GM12878 (cell line): ENCODE measurements around the gene POLR2F. TPM values are rescaled to one million over a fixed set of nuclear protein-coding genes. Genes with fewer than 3 reads are reported as not detected.

Experiments used
- ATAC-seq: fragments of 200-7000 bp; cut with Tn5 transposase; 3 replicates; pipeline ENCODE4 v1.9.1; 2020; ENCODE audit warnings: mild to moderate bottlenecking, moderate library complexity
- BruUV-seq: library from RNA; stranded (reverse); fragments of 400-500 nt; replicated peaks from 2 replicates; lab custom pipeline; 2021; lab: Mats Ljungman, UMichigan
- CTCF ChIA-PET: fragments of 300-600 bp; sonication (Branson Sonifier 250); formaldehyde crosslinking; extraction: SDS; loops from one replicate; lab custom pipeline; 2021; ENCODE audit warnings: inconsistent platforms; lab: Yijun Ruan, JAX
- POLR2A ChIA-PET: fragments of 350-600 bp; formaldehyde crosslinking; extraction: SDS; loops from one replicate; lab custom pipeline; 2021; ENCODE audit warnings: inconsistent platforms; lab: Charles Lee
- RAD21 ChIA-PET: fragments of 300-600 bp; sonication (Branson Sonifier 250); formaldehyde crosslinking; loops from one replicate; lab custom pipeline; 2023; ENCODE audit warnings: antibody characterized with exemption; ENCODE audit not compliant: unreplicated experiment; lab: Charles Lee
- SMC1A ChIA-PET: fragments of 300-600 bp; sonication (Branson Sonifier 250); formaldehyde crosslinking; loops from one replicate; lab custom pipeline; 2023; ENCODE audit not compliant: unreplicated experiment, uncharacterized antibody; lab: Charles Lee
- DNase-seq: peaks from one replicate; pipeline ENCODE4 v3.0.0-alpha.2; 2011; ENCODE audit warnings: low read depth, low spot score
- FAIRE-seq: peaks from 3 replicates; lab custom pipeline; 2011; peaks lifted over from hg19 to GRCh38; lab: Jason Lieb, UNC
- H2AFZ ChIP-seq: 2 replicates; pipeline ENCODE4 v1.6.0; 2011; ENCODE audit warnings: low read depth, low read length, control low read depth; ENCODE audit not compliant: control insufficient read depth
- H3K27ac ChIP-seq: 2 replicates; pipeline ENCODE4 v1.5.1; 2011; ENCODE audit warnings: control low read depth; ENCODE audit not compliant: control insufficient read depth, insufficient read depth
- H3K27me3 ChIP-seq, 2 experiments: replicated peaks in 1 of 2; 2 replicates each; pipeline versions ENCODE4 v1.6.0 to v1.6.1; 2011; ENCODE audit warnings: low read length in 1 of 2; ENCODE audit not compliant: control insufficient read depth in 2 of 2, insufficient read depth in 2 of 2
- H3K36me3 ChIP-seq, 2 experiments: 2 replicates each; pipeline ENCODE4 v1.5.1; 2011; ENCODE audit warnings: low read length in 1 of 2; ENCODE audit not compliant: control insufficient read depth in 2 of 2, insufficient read depth in 2 of 2
- H3K4me1 ChIP-seq: 2 replicates; pipeline ENCODE4 v1.6.1; 2011; ENCODE audit warnings: mild to moderate bottlenecking, low read length, moderate library complexity, mixed read lengths; ENCODE audit not compliant: control insufficient read depth, insufficient read depth
- H3K4me2 ChIP-seq: 2 replicates; pipeline ENCODE4 v1.6.0; 2011; ENCODE audit warnings: control low read depth; ENCODE audit not compliant: control insufficient read depth, insufficient read depth
- H3K4me3 ChIP-seq: fragments of 200-600 bp; sonication (generic); 2 replicates; pipeline ENCODE4 v1.5.1; 2016
- H3K79me2 ChIP-seq: 2 replicates; pipeline ENCODE4 v1.6.0; 2011; ENCODE audit warnings: low read length; ENCODE audit not compliant: control insufficient read depth, insufficient read depth
- H3K9ac ChIP-seq: 2 replicates; pipeline ENCODE4 v1.8.0; 2011; ENCODE audit warnings: low read length, control low read depth, mixed read lengths; ENCODE audit not compliant: control insufficient read depth, insufficient read depth
- H3K9me3 ChIP-seq: replicated peaks from 3 replicates; pipeline ENCODE4 v1.5.1; 2011; ENCODE audit warnings: mild to moderate bottlenecking, low read length; ENCODE audit not compliant: control insufficient read depth, insufficient read depth
- H4K20me1 ChIP-seq: 2 replicates; pipeline ENCODE4 v1.6.0; 2011; ENCODE audit not compliant: control insufficient read depth, insufficient read depth
- ASH2L ChIP-seq: fragments of 300-600, 200-600 bp; sonication (generic); IDR thresholded peaks from 2 replicates; pipeline ENCODE4 v1.6.1; 2017; ENCODE audit warnings: low read depth, mild to moderate bottlenecking, borderline replicate concordance
- FOXM1 ChIP-seq: IDR thresholded peaks from 2 replicates; pipeline ENCODE4 v1.6.1; 2012; ENCODE audit warnings: low read depth, mild to moderate bottlenecking, inconsistent platforms, low read length, moderate library complexity
- HDGF ChIP-seq: fragments of 450-650 bp; IDR thresholded peaks from 2 replicates; pipeline ENCODE4 v1.6.1; 2016; ENCODE audit warnings: antibody characterized with exemption
- PAX5 ChIP-seq: IDR thresholded peaks from 2 replicates; pipeline ENCODE4 v1.6.1; 2011; ENCODE audit warnings: low read depth, low read length, borderline replicate concordance
- PML ChIP-seq: IDR thresholded peaks from 2 replicates; pipeline ENCODE4 v1.6.1; 2012; ENCODE audit warnings: low read length, inconsistent platforms
- RCOR1 ChIP-seq: conservative IDR thresholded peaks from 2 replicates; pipeline ENCODE4 v1.6.1; 2012; ENCODE audit warnings: low read depth, low read length, improper control_type of control experiment
- WGBS: methylation state at CpG from one replicate; pipeline ENCODE4 v1.1.6; 2016; ENCODE audit warnings: low lambda C conversion rate; ENCODE audit not compliant: insufficient replicate concordance, insufficient coverage; ENCODE audit errors: missing lambda C conversion rate; 5-methylcytosine and 5-hydroxymethylcytosine counted together
- in situ Hi-C: fragments of 300-500 bp; cut with MboI; formaldehyde crosslinking; loops from 9 replicates; pipeline ENCODE4 v1.14.3; 2018; ENCODE audit warnings: mixed read lengths
- intact Hi-C: fragments of 100-400 bp; cut with micrococcal nuclease; formaldehyde crosslinking; loops from one replicate; pipeline ENCODE4 v1.14.2; 2022; ENCODE audit not compliant: unreplicated experiment
- polyA plus RNA-seq, 11 experiments: library from polyadenylated mRNA; depleted of rRNA in 4 of 11; unstranded in 6 of 11; stranded (reverse) in 5 of 11; fragments of >200 nt; fragmentation: Nextera tagmentation in 4 of 11; fragmentation: Illumina TruSeq in 1 of 11; extraction: Ambion mirVana in 4 of 11; extraction: Trizol in 1 of 11; gene quantifications; 1 replicate in 1 of 11; 2 replicates in 10 of 11; pipeline versions ENCODE4 v1.2.1 to v1.2.3, GENCODE V29; 2011 to 2016; ENCODE audit warnings: inconsistent platforms in 2 of 11, missing spikeins in 2 of 11, low read depth in 1 of 11
- total RNA-seq, 4 experiments: library from RNA; depleted of rRNA in 3 of 4; stranded (reverse); fragments of >200 nt in 3 of 4; fragmentation: Illumina TruSeq in 1 of 4; extraction: Trizol in 1 of 4; gene quantifications; 2 replicates each; pipeline versions ENCODE4 v1.2.1 to v1.2.3, GENCODE V29; 2013 to 2021
- TF ChIP-seq, protein P1 (sequence below): fragments of 450-650 bp; IDR thresholded peaks from 2 replicates; pipeline ENCODE4 v1.6.1; 2018; ENCODE audit warnings: borderline replicate concordance, mild to moderate bottlenecking; ENCODE audit not compliant: partially characterized antibody
- TF ChIP-seq, protein P2 (sequence below): fragments of 150-350 bp; IDR thresholded peaks from 2 replicates; pipeline ENCODE4 v1.6.1; 2014; ENCODE audit warnings: mild to moderate bottlenecking, low read depth, low read length

Gene POLR2F
- total and polyA plus RNA-seq, 10 of the 15 experiments (the other 5 are each of a cell fraction or from before 2014, with no cell fraction given): 71.9 to 218 (median 100.0) TPM

DNA sequence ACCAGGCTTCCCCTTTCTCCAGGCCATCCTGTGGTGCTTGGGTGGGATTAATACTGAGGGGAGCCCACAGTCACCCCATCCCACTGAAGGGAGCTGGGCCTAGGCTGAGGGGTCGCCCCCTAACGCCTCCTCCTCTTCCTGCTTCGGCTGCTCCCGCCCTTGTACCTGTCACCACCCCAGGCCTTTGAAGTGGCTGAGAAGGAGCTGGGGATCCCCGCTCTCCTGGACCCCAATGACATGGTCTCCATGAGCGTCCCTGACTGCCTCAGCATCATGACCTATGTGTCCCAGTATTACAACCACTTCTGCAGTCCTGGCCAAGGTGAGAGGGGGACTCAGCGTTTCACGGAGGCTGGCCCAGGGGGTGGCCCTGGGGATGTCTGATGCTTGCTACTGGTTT lies 41.3 kb upstream of the POLR2F start:
- no peak overlapping the region for H3K9ac ChIP-seq
- TF ChIP-seq ASH2L: no peak
- TF ChIP-seq, protein P1, sequence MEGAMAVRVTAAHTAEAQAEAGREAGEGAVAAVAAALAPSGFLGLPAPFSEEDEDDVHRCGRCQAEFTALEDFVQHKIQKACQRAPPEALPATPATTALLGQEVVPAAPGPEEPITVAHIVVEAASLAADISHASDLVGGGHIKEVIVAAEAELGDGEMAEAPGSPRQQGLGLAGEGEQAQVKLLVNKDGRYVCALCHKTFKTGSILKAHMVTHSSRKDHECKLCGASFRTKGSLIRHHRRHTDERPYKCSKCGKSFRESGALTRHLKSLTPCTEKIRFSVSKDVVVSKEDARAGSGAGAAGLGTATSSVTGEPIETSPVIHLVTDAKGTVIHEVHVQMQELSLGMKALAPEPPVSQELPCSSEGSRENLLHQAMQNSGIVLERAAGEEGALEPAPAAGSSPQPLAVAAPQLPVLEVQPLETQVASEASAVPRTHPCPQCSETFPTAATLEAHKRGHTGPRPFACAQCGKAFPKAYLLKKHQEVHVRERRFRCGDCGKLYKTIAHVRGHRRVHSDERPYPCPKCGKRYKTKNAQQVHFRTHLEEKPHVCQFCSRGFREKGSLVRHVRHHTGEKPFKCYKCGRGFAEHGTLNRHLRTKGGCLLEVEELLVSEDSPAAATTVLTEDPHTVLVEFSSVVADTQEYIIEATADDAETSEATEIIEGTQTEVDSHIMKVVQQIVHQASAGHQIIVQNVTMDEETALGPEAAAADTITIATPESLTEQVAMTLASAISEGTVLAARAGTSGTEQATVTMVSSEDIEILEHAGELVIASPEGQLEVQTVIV: no peak
- TF ChIP-seq PAX5: no peak
- no peak for TF ChIP-seq RCOR1
- no peak for TF ChIP-seq PML
- TF ChIP-seq, protein P2, sequence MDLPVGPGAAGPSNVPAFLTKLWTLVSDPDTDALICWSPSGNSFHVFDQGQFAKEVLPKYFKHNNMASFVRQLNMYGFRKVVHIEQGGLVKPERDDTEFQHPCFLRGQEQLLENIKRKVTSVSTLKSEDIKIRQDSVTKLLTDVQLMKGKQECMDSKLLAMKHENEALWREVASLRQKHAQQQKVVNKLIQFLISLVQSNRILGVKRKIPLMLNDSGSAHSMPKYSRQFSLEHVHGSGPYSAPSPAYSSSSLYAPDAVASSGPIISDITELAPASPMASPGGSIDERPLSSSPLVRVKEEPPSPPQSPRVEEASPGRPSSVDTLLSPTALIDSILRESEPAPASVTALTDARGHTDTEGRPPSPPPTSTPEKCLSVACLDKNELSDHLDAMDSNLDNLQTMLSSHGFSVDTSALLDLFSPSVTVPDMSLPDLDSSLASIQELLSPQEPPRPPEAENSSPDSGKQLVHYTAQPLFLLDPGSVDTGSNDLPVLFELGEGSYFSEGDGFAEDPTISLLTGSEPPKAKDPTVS: no peak
- TF ChIP-seq HDGF: no peak
- no peak for TF ChIP-seq FOXM1
- TF ChIP-seq, all 136 proteins: peak for 0
- ATAC-seq (no peak), FAIRE-seq (no peak), DNase-seq (no peak)
- H3K36me3 ChIP-seq: peaks cover 0 to under 1% of the 10 kb centered on the region in 2 experiments; a peak in 2 of 4 replicates
- ChIA-PET CTCF (no interaction called here), SMC1A (no interaction called here), POLR2A (interaction anchor here (0.6 kb wide), 1 partner anchor 235 kb away, joined by 7 read pairs; no protein-coding TSS in a partner anchor), RAD21 (no interaction called here)
- H3K4me3 ChIP-seq: no peak overlapping the region
- no peak overlapping the region for H3K4me2 ChIP-seq
- in situ Hi-C loops: no loop called here
- no peak overlapping the region for H2AFZ ChIP-seq
- WGBS: 88% methylated on average over 8 of the region's 8 CpGs
- H4K20me1 ChIP-seq: no peaks in the 10 kb centered on the region
- no peaks in the 10 kb centered on the region for H3K27me3 ChIP-seq
- intact Hi-C loops: no loop called here
- no peak overlapping the region for H3K27ac ChIP-seq
- no peaks in the 10 kb centered on the region for H3K9me3 ChIP-seq
- no peaks in the 10 kb centered on the region for H3K79me2 ChIP-seq
- H3K4me1 ChIP-seq: no peaks in the 10 kb centered on the region
- BruUV-seq: no TSS peak
